Measurements from ENCODE around the gene CENPM.

- no peak for TF ChIP-seq ZNF274 (IDR thresholded peaks at IDR 0.05; ENCODE audit: low read depth, low read length)
- no peak for TF ChIP-seq SUZ12 (IDR thresholded peaks at IDR 0.05; ENCODE audit: extremely low read depth, insufficient read depth, insufficient read length)
Observed at GRCh38 chr22:41979423-41980250, 32.7 kb upstream of the CENPM start.
